SK-N-SH treated with all-trans-retinoic acid at 6 μM for 48 hours (cell line): ENCODE results near the gene TMEM79.

Experiments used
- ATAC-seq: fragments of 200-7000 bp; cut with Tn5 transposase; 3 replicates; pipeline ENCODE4 v1.9.1; 2020; ENCODE audit warnings: mild to moderate bottlenecking, moderate library complexity
- ARNTL ChIP-seq: fragments of 450-650 bp; formaldehyde crosslinking; IDR thresholded peaks from 2 replicates; pipeline ENCODE4 v1.5.0; 2020; ENCODE audit warnings: low read depth, mild to moderate bottlenecking, moderate library complexity, borderline replicate concordance
- BACH2 ChIP-seq: fragments of 250-450 bp; sonication (Bioruptor Pico); IDR thresholded peaks from 2 replicates; pipeline ENCODE4 v1.9.0; 2021; ENCODE audit warnings: mild to moderate bottlenecking, borderline replicate concordance
- ESRRG ChIP-seq: fragments of 250-450 bp; sonication (Bioruptor Pico); IDR thresholded peaks from 2 replicates; pipeline ENCODE4 v1.6.1; 2021; ENCODE audit warnings: mild to moderate bottlenecking
- GLIS3 ChIP-seq: fragments of 250-450 bp; sonication (Bioruptor Pico); IDR thresholded peaks from 2 replicates; pipeline ENCODE4 v1.5.0; 2020; ENCODE audit warnings: mild to moderate bottlenecking, moderate library complexity
- ISL1 ChIP-seq: fragments of 250-450 bp; sonication (Bioruptor Pico); IDR thresholded peaks from 2 replicates; pipeline ENCODE4 v2.1.2; 2022; ENCODE audit warnings: mild to moderate bottlenecking, moderate library complexity
- OSR1 ChIP-seq: fragments of 250-450 bp; sonication (Bioruptor Pico); IDR thresholded peaks from 2 replicates; pipeline ENCODE4 v1.8.0; 2022; ENCODE audit warnings: moderate library complexity, mild to moderate bottlenecking, inconsistent platforms
- PPARA ChIP-seq: fragments of 250-450 bp; sonication (Bioruptor Pico); IDR thresholded peaks from 2 replicates; pipeline ENCODE4 v1.5.0; 2020; ENCODE audit warnings: mild to moderate bottlenecking, borderline replicate concordance
- RARB ChIP-seq: fragments of 250-450 bp; sonication (Bioruptor Pico); IDR thresholded peaks from 2 replicates; pipeline ENCODE4 v1.8.0; 2021; ENCODE audit warnings: mild to moderate bottlenecking, moderate library complexity
- SNAI2 ChIP-seq: fragments of 250-450 bp; sonication (Bioruptor Pico); IDR thresholded peaks from 2 replicates; pipeline ENCODE4 v1.5.0; 2020; ENCODE audit warnings: mild to moderate bottlenecking, moderate library complexity
- TCF4 ChIP-seq: fragments of 250-450 bp; sonication (Bioruptor Pico); IDR thresholded peaks from 2 replicates; pipeline ENCODE4 v1.8.0; 2021; ENCODE audit warnings: mild to moderate bottlenecking, moderate library complexity, borderline replicate concordance
- TOX ChIP-seq: fragments of 250-450 bp; sonication (Bioruptor Pico); IDR thresholded peaks from 2 replicates; pipeline ENCODE4 v1.8.0; 2021; ENCODE audit warnings: mild to moderate bottlenecking, moderate library complexity, borderline replicate concordance
- ZC3H10 ChIP-seq: fragments of 250-450 bp; sonication (Bioruptor Pico); IDR thresholded peaks from 2 replicates; pipeline ENCODE4 v1.5.1; 2021; ENCODE audit warnings: mild to moderate bottlenecking, moderate library complexity
- ZFP3 ChIP-seq: fragments of 250-450 bp; sonication (Bioruptor Pico); IDR thresholded peaks from 2 replicates; pipeline ENCODE4 v1.5.0; 2020; ENCODE audit warnings: mild to moderate bottlenecking, moderate library complexity
- ZFP30 ChIP-seq: fragments of 450-650 bp; formaldehyde crosslinking; IDR thresholded peaks from 2 replicates; pipeline ENCODE4 v1.5.0; 2022; ENCODE audit warnings: mild to moderate bottlenecking, moderate library complexity
- ZNF565 ChIP-seq: fragments of 450-650 bp; formaldehyde crosslinking; conservative IDR thresholded peaks from 2 replicates; pipeline ENCODE4 v1.5.0; 2020; ENCODE audit warnings: low read depth, mild to moderate bottlenecking, moderate library complexity
- ZNF70 ChIP-seq: fragments of 450-650 bp; formaldehyde crosslinking; IDR thresholded peaks from 2 replicates; pipeline ENCODE4 v1.5.0; 2020; ENCODE audit warnings: mild to moderate bottlenecking, moderate library complexity
- ZNF8 ChIP-seq: fragments of 450-650 bp; formaldehyde crosslinking; IDR thresholded peaks from 2 replicates; pipeline ENCODE4 v1.5.0; 2020; ENCODE audit warnings: mild to moderate bottlenecking, moderate library complexity
- TF ChIP-seq, protein P1 (sequence below): fragments of 250-450 bp; sonication (Bioruptor Pico); IDR thresholded peaks from 2 replicates; pipeline ENCODE4 v1.8.0; 2021; ENCODE audit warnings: low read depth, mild to moderate bottlenecking, moderate library complexity, borderline replicate concordance
- TF ChIP-seq, protein P2 (sequence below): fragments of 250-450 bp; sonication (Bioruptor Pico); IDR thresholded peaks from 2 replicates; pipeline ENCODE4 v1.8.0; 2020; ENCODE audit warnings: mild to moderate bottlenecking, moderate library complexity, borderline replicate concordance
- TF ChIP-seq, protein P3 (sequence below): fragments of 250-450 bp; sonication (Bioruptor Pico); IDR thresholded peaks from 2 replicates; pipeline ENCODE4 v1.5.1; 2020; ENCODE audit warnings: low read depth, mild to moderate bottlenecking, moderate library complexity
- TF ChIP-seq, protein P4 (sequence below): fragments of 250-450 bp; sonication (Bioruptor Pico); IDR thresholded peaks from 2 replicates; pipeline ENCODE4 v1.5.0; 2020; ENCODE audit warnings: mild to moderate bottlenecking, moderate library complexity

The TMEM79 gene

DNA sequence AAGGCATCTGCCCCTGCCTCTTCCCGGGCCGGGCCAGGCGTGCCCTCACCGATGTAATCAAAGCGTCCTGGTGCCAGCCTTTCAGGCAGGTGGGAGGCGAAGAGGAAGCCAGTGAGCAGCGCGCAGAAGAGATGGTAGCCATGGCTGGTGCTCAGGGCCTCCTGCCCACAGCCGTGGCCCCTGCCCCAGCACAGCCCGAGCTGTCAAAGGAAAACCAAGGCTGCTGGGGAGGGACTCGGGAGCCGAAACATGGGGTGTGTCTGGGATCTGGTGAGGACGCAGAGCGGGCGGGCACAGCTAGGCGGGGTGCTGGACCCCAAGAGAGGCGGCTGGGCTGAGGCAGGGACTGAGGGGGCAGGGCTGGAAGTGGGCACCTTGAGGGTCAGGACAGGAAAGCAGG, 39.4 kb upstream of the TMEM79 start:
- TF ChIP-seq, protein P1, sequence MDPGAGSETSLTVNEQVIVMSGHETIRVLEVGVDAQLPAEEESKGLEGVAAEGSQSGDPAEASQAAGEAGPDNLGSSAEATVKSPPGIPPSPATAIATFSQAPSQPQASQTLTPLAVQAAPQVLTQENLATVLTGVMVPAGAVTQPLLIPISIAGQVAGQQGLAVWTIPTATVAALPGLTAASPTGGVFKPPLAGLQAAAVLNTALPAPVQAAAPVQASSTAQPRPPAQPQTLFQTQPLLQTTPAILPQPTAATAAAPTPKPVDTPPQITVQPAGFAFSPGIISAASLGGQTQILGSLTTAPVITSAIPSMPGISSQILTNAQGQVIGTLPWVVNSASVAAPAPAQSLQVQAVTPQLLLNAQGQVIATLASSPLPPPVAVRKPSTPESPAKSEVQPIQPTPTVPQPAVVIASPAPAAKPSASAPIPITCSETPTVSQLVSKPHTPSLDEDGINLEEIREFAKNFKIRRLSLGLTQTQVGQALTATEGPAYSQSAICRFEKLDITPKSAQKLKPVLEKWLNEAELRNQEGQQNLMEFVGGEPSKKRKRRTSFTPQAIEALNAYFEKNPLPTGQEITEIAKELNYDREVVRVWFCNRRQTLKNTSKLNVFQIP (CRISPR knock-in tag), result no peak
- no peak for TF ChIP-seq ARNTL (CRISPR knock-in tag)
- TF ChIP-seq ZC3H10, result no peak
- TF ChIP-seq ZFP3 (CRISPR knock-in tag), result no peak
- no peak for TF ChIP-seq ZNF70 (CRISPR knock-in tag)
- TF ChIP-seq TOX, result no peak
- TF ChIP-seq ZNF565 (CRISPR knock-in tag), result no peak
- no peak for TF ChIP-seq ESRRG (CRISPR knock-in tag)
- TF ChIP-seq, protein P2, sequence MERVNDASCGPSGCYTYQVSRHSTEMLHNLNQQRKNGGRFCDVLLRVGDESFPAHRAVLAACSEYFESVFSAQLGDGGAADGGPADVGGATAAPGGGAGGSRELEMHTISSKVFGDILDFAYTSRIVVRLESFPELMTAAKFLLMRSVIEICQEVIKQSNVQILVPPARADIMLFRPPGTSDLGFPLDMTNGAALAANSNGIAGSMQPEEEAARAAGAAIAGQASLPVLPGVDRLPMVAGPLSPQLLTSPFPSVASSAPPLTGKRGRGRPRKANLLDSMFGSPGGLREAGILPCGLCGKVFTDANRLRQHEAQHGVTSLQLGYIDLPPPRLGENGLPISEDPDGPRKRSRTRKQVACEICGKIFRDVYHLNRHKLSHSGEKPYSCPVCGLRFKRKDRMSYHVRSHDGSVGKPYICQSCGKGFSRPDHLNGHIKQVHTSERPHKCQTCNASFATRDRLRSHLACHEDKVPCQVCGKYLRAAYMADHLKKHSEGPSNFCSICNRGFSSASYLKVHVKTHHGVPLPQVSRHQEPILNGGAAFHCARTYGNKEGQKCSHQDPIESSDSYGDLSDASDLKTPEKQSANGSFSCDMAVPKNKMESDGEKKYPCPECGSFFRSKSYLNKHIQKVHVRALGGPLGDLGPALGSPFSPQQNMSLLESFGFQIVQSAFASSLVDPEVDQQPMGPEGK (CRISPR knock-in tag), result no peak
- no peak for TF ChIP-seq ISL1 (CRISPR knock-in tag)
- TF ChIP-seq RARB, result no peak
- no peak for TF ChIP-seq ZFP30 (CRISPR knock-in tag)
- TF ChIP-seq, protein P3, sequence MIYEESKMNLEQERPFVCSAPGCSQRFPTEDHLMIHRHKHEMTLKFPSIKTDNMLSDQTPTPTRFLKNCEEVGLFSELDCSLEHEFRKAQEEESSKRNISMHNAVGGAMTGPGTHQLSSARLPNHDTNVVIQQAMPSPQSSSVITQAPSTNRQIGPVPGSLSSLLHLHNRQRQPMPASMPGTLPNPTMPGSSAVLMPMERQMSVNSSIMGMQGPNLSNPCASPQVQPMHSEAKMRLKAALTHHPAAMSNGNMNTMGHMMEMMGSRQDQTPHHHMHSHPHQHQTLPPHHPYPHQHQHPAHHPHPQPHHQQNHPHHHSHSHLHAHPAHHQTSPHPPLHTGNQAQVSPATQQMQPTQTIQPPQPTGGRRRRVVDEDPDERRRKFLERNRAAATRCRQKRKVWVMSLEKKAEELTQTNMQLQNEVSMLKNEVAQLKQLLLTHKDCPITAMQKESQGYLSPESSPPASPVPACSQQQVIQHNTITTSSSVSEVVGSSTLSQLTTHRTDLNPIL, result no peak
- TF ChIP-seq, protein P4, sequence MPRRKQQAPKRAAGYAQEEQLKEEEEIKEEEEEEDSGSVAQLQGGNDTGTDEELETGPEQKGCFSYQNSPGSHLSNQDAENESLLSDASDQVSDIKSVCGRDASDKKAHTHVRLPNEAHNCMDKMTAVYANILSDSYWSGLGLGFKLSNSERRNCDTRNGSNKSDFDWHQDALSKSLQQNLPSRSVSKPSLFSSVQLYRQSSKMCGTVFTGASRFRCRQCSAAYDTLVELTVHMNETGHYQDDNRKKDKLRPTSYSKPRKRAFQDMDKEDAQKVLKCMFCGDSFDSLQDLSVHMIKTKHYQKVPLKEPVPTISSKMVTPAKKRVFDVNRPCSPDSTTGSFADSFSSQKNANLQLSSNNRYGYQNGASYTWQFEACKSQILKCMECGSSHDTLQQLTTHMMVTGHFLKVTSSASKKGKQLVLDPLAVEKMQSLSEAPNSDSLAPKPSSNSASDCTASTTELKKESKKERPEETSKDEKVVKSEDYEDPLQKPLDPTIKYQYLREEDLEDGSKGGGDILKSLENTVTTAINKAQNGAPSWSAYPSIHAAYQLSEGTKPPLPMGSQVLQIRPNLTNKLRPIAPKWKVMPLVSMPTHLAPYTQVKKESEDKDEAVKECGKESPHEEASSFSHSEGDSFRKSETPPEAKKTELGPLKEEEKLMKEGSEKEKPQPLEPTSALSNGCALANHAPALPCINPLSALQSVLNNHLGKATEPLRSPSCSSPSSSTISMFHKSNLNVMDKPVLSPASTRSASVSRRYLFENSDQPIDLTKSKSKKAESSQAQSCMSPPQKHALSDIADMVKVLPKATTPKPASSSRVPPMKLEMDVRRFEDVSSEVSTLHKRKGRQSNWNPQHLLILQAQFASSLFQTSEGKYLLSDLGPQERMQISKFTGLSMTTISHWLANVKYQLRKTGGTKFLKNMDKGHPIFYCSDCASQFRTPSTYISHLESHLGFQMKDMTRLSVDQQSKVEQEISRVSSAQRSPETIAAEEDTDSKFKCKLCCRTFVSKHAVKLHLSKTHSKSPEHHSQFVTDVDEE (CRISPR knock-in tag), result no peak
- TF ChIP-seq PPARA (CRISPR knock-in tag), result no peak
- TF ChIP-seq OSR1 (CRISPR knock-in tag), result no peak
- no peak for TF ChIP-seq SNAI2 (CRISPR knock-in tag)
- TF ChIP-seq GLIS3, result no peak
- ATAC-seq, result no peak

DNA sequence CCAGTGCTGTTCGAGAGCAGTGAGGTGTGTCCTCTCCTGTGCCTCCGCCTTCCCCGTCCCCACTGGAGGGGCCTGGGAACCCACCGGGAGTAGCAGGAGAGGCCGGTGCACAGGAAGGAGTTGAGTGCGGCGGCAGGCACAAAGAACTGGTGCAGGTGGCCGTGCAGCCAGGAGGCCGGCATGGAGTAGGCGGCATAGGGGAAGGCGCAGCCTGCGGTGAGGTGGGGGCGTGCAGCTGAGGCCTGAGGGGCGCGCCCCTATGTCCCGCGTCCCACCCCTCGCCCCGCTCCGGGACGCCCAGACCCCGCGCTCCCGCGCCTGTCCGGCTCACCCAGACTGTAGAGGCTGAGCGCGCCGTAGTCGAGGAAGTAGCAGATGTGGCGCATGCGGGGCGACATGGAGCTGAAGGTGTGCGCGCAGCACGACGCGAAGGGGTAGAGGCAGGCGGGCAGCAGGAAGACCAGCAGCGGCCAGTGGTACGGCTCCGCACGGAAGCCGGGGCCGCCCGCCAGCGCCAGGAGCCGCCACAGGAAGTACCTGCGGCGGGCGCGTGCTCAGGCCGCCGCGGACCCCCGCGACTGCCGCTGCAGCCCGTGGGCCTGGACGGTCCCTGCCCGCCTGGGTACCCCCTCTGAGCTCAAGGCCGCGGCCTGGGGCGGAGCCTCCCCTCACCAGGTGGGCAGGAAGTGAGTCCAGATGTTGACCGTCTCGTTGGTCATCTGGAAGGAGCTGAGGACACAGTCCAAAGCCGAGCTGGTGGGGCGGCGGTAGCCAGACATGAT, 38.5 kb upstream of the TMEM79 start:
- ATAC-seq, result no peak
- TF ChIP-seq RARB (no peak), ZNF8 (CRISPR knock-in tag) (no peak), ISL1 (CRISPR knock-in tag) (no peak)
- TF ChIP-seq, protein P2 (CRISPR knock-in tag), result no peak

DNA sequence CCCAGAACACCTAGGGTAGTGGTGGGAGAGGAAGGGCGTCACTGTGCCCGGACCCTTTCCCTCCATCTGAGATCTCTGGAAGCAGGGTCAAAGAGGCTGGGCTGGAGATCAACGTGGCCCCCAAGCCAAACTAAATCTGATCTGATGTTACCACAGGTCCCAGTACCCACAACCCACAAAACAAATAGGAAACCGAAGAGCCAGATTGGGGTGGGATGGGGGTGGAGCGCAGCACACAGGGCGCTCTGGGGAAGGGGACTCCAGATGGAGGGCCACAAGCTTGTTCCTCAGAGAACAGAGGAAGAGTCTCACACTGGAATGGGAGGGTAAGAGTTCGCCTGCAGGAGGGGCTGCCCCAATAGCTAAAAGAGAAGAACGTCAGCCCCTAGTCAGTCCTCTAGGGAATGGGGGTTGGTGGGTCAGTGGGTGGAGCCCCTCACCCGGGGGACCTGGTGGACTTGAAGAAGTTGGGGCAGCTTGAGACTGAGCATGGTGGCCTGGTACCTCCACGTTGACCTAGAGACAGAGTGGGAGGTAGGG, 37.8 kb upstream of the TMEM79 start:
- ATAC-seq, result no peak
- no peak for TF ChIP-seq ZFP30 (CRISPR knock-in tag)
- TF ChIP-seq ZFP3 (CRISPR knock-in tag), result no peak
- no peak for TF ChIP-seq ISL1 (CRISPR knock-in tag)
- no peak for TF ChIP-seq OSR1 (CRISPR knock-in tag)
- TF ChIP-seq TCF4, result no peak
- TF ChIP-seq BACH2, result no peak
- TF ChIP-seq TOX, result no peak
- TF ChIP-seq GLIS3, result no peak
- TF ChIP-seq, protein P4 (CRISPR knock-in tag), result no peak
- TF ChIP-seq, protein P1 (CRISPR knock-in tag), result no peak
- no peak for TF ChIP-seq SNAI2 (CRISPR knock-in tag)
- no peak for TF ChIP-seq RARB
- no peak for TF ChIP-seq ZC3H10
- no peak for TF ChIP-seq ARNTL (CRISPR knock-in tag)
- no peak for TF ChIP-seq ESRRG (CRISPR knock-in tag)
- no peak for TF ChIP-seq ZNF70 (CRISPR knock-in tag)
